IMR-90 (cell line): ENCODE data around the gene CELSR1. TPM values are rescaled to one million over a fixed set of nuclear protein-coding genes. Genes with fewer than 3 reads are reported as not detected.

Experiments used
- ATAC-seq: fragments of 200-7000 bp; cut with Tn5 transposase; 2 replicates; pipeline ENCODE4 v1.9.1; 2020; ENCODE audit warnings: low read depth, mild to moderate bottlenecking, moderate library complexity
- BruUV-seq: library from RNA; stranded (reverse); fragments of 400-500 nt; replicated peaks from 2 replicates; lab custom pipeline; 2021; lab: Mats Ljungman, UMichigan
- CTCF ChIA-PET: fragments of 300-600 bp; formaldehyde crosslinking; extraction: SDS; loops from one replicate; lab custom pipeline; 2021; ENCODE audit warnings: antibody characterized with exemption; lab: Yijun Ruan, JAX
- POLR2A ChIA-PET: fragments of 300-600 bp; sonication (Branson Sonifier 250); formaldehyde crosslinking; loops from one replicate; lab custom pipeline; 2022; ENCODE audit warnings: antibody characterized with exemption; ENCODE audit not compliant: unreplicated experiment; lab: Charles Lee
- DNase-seq: peaks from one replicate; pipeline ENCODE4 v3.0.0; 2013
- H2AFZ ChIP-seq: replicated peaks from 2 replicates; pipeline ENCODE3; 2013; ENCODE audit warnings: low read length, mild to moderate bottlenecking; ENCODE audit not compliant: poor library complexity
- H2AK5ac ChIP-seq: 2 replicates; pipeline ENCODE4 v1.6.1; 2013; ENCODE audit warnings: low read depth, low read length, inconsistent platforms
- H2AK9ac ChIP-seq: replicated peaks from 2 replicates; pipeline ENCODE3; 2013; ENCODE audit warnings: mild to moderate bottlenecking, low read depth, low read length, moderate library complexity; ENCODE audit not compliant: poor library complexity
- H2BK120ac ChIP-seq: 2 replicates; pipeline ENCODE4 v1.6.1; 2013; ENCODE audit warnings: low read depth, low read length, inconsistent platforms
- H2BK15ac ChIP-seq: 3 replicates; pipeline ENCODE4 v1.6.1; 2013; ENCODE audit warnings: low read depth, low read length, inconsistent platforms
- H2BK20ac ChIP-seq: 2 replicates; pipeline ENCODE4 v1.6.1; 2013; ENCODE audit warnings: low read depth, mild to moderate bottlenecking, inconsistent platforms, low read length, moderate library complexity
- H2BK5ac ChIP-seq: 2 replicates; pipeline ENCODE4 v1.6.1; 2013; ENCODE audit warnings: mild to moderate bottlenecking, low read depth, low read length, inconsistent platforms; ENCODE audit not compliant: poor library complexity, severe bottlenecking
- H3K14ac ChIP-seq: replicated peaks from 2 replicates; pipeline ENCODE4 v1.6.1; 2013; ENCODE audit warnings: low read depth, low read length, inconsistent platforms
- H3K18ac ChIP-seq: 2 replicates; pipeline ENCODE4 v1.6.1; 2013; ENCODE audit warnings: low read depth, low read length, control low read depth
- H3K23ac ChIP-seq: 2 replicates; pipeline ENCODE4 v1.6.1; 2013; ENCODE audit warnings: low read depth, low read length, inconsistent platforms
- H3K27ac ChIP-seq: 2 replicates; pipeline ENCODE4 v1.5.1; 2013; ENCODE audit warnings: mild to moderate bottlenecking, control low read depth, low read length; ENCODE audit not compliant: insufficient read depth
- H3K27me3 ChIP-seq: 2 replicates; pipeline ENCODE4 v1.6.1; 2013; ENCODE audit warnings: low read length; ENCODE audit not compliant: control insufficient read depth, insufficient read depth
- H3K36me3 ChIP-seq: 2 replicates; pipeline ENCODE4 v1.6.1; 2013; ENCODE audit warnings: low read length, mixed read lengths; ENCODE audit not compliant: control insufficient read depth, insufficient read depth
- H3K4ac ChIP-seq: 2 replicates; pipeline ENCODE4 v1.6.1; 2013; ENCODE audit warnings: low read depth, low read length, inconsistent platforms
- H3K4me1 ChIP-seq: 2 replicates; pipeline ENCODE4 v1.6.1; 2013; ENCODE audit warnings: low read length, mixed read lengths; ENCODE audit not compliant: control insufficient read depth, insufficient read depth
- H3K4me2 ChIP-seq: 2 replicates; pipeline ENCODE4 v1.6.1; 2013; ENCODE audit warnings: low read depth, mild to moderate bottlenecking, control low read depth, low read length, moderate library complexity
- H3K4me3 ChIP-seq: 2 replicates; pipeline ENCODE4 v1.5.1; 2013; ENCODE audit warnings: low read depth, mild to moderate bottlenecking, control low read depth, low read length, moderate library complexity; ENCODE audit not compliant: insufficient read depth
- H3K56ac ChIP-seq: 2 replicates; pipeline ENCODE4 v1.6.1; 2013; ENCODE audit warnings: low read length, inconsistent platforms; ENCODE audit not compliant: insufficient read depth; ENCODE audit errors: extremely low read depth
- H3K79me1 ChIP-seq, 2 experiments: 2 replicates each; pipeline ENCODE4 v1.6.1; 2013; ENCODE audit warnings: low read length in 2 of 2, inconsistent platforms in 1 of 2, low read depth in 1 of 2
- H3K9ac ChIP-seq: 2 replicates; pipeline ENCODE4 v1.6.1; 2013; ENCODE audit warnings: low read depth, low read length, control low read depth
- H3K9me1 ChIP-seq: 2 replicates; pipeline ENCODE4 v1.6.1; 2013; ENCODE audit warnings: low read length, inconsistent platforms; ENCODE audit not compliant: insufficient read depth
- H3K9me3 ChIP-seq: 2 replicates; pipeline ENCODE4 v1.6.1; 2013; ENCODE audit warnings: low read length; ENCODE audit not compliant: control insufficient read depth, insufficient read depth
- H4K20me1 ChIP-seq: 2 replicates; pipeline ENCODE4 v1.6.1; 2013; ENCODE audit warnings: low read length, inconsistent platforms; ENCODE audit not compliant: insufficient read depth
- H4K5ac ChIP-seq: 2 replicates; pipeline ENCODE4 v1.6.1; 2013; ENCODE audit warnings: mild to moderate bottlenecking, low read depth, low read length, control low read depth
- H4K8ac ChIP-seq, 2 experiments: 2 replicates each; pipeline ENCODE4 v1.6.1; 2013; ENCODE audit warnings: low read depth in 2 of 2, low read length in 2 of 2, control low read depth in 1 of 2, inconsistent platforms in 1 of 2
- H4K91ac ChIP-seq: 2 replicates; pipeline ENCODE4 v1.6.1; 2013; ENCODE audit warnings: low read depth, low read length, inconsistent platforms; ENCODE audit not compliant: insufficient read depth
- BHLHE40 ChIP-seq: fragments of 150-350 bp; IDR thresholded peaks from 2 replicates; pipeline ENCODE4 v1.6.1; 2016; ENCODE audit warnings: mild to moderate bottlenecking, low read depth, low read length
- CEBPB ChIP-seq: IDR thresholded peaks from 2 replicates; pipeline ENCODE4 v1.6.1; 2012; ENCODE audit warnings: low read depth, low read length, improper control_type of control experiment
- CHD1 ChIP-seq: IDR thresholded peaks from 2 replicates; pipeline ENCODE4 v1.6.1; 2012; ENCODE audit warnings: low read depth, low read length, improper control_type of control experiment
- CTCF ChIP-seq: conservative IDR thresholded peaks from 2 replicates; pipeline ENCODE4 v1.5.1; 2012; ENCODE audit warnings: mild to moderate bottlenecking, low read depth, low read length, improper control_type of control experiment
- FOS ChIP-seq: fragments of 150-350 bp; IDR thresholded peaks from 2 replicates; pipeline ENCODE4 v1.6.1; 2016; ENCODE audit warnings: low read depth, low read length
- MAFK ChIP-seq: IDR thresholded peaks from 2 replicates; pipeline ENCODE4 v1.6.1; 2012; ENCODE audit warnings: low read depth, low read length, improper control_type of control experiment
- MAZ ChIP-seq: IDR thresholded peaks from 2 replicates; pipeline ENCODE4 v1.6.1; 2012; ENCODE audit warnings: low read depth, mild to moderate bottlenecking, low read length, improper control_type of control experiment, moderate library complexity, borderline replicate concordance
- MXI1 ChIP-seq: IDR thresholded peaks from 2 replicates; pipeline ENCODE4 v1.6.1; 2012; ENCODE audit warnings: low read depth, mild to moderate bottlenecking, low read length, moderate library complexity, borderline replicate concordance
- NFE2L2 ChIP-seq: fragments of 150-350 bp; IDR thresholded peaks from 2 replicates; pipeline ENCODE4 v1.6.1; 2016; ENCODE audit warnings: low read depth, mild to moderate bottlenecking, low read length
- POLR2A ChIP-seq: IDR thresholded peaks from 2 replicates; pipeline ENCODE4 v1.6.1; 2012; ENCODE audit warnings: mild to moderate bottlenecking, low read depth, low read length
- RAD21 ChIP-seq: IDR thresholded peaks from 2 replicates; pipeline ENCODE4 v1.6.1; 2012; ENCODE audit warnings: low read length, improper control_type of control experiment
- RCOR1 ChIP-seq: IDR thresholded peaks from 2 replicates; pipeline ENCODE4 v1.6.1; 2012; ENCODE audit warnings: mild to moderate bottlenecking, low read length, improper control_type of control experiment; ENCODE audit not compliant: insufficient replicate concordance
- RFX5 ChIP-seq: IDR thresholded peaks from 2 replicates; pipeline ENCODE4 v1.8.0; 2012; ENCODE audit warnings: low read depth, mild to moderate bottlenecking, low read length, moderate library complexity
- SMC3 ChIP-seq: fragments of 150-350 bp; IDR thresholded peaks from 2 replicates; pipeline ENCODE4 v1.6.1; 2016; ENCODE audit warnings: low read depth, mild to moderate bottlenecking, antibody characterized with exemption, low read length, moderate library complexity
- WGBS, 2 experiments: methylation state at CpG; one replicate each; pipeline versions ENCODE4 v1.1.5 to v1.1.7; 2013; ENCODE audit warnings: missing lambda C conversion rate in 2 of 2; ENCODE audit not compliant: insufficient read length in 1 of 2; ENCODE audit errors: extremely low coverage in 2 of 2; 5-methylcytosine and 5-hydroxymethylcytosine counted together
- dilution Hi-C: fragments of 300-500 bp; cut with HindIII; formaldehyde crosslinking; loops from one replicate; pipeline ENCODE4 v1.14.3; 2018; ENCODE audit warnings: low sequenced_read_pairs; ENCODE audit not compliant: unreplicated experiment
- in situ Hi-C: fragments of 300-500 bp; cut with MboI; formaldehyde crosslinking; loops from 3 replicates; pipeline ENCODE4 v1.14.3; 2019; ENCODE audit warnings: low sequenced_read_pairs, inconsistent platforms, mixed read lengths
- intact Hi-C: fragments of 100-400 bp; cut with micrococcal nuclease; formaldehyde crosslinking; loops from 2 replicates; pipeline ENCODE4 v1.10.0; 2022
- polyA plus RNA-seq, 3 experiments: library from polyadenylated mRNA; depleted of rRNA; stranded (reverse); fragments of >200 nt; gene quantifications; 2 replicates each; pipeline ENCODE4 v1.2.3, GENCODE V29; 2012; ENCODE audit warnings: low replicate concordance in 1 of 3
- total RNA-seq: library from RNA; depleted of rRNA; stranded (reverse); fragments of >200 nt; gene quantifications from 2 replicates; pipeline ENCODE4 v1.2.3, GENCODE V29; 2012
- TF ChIP-seq, protein P1 (sequence below): fragments of 150-350 bp; IDR thresholded peaks from 2 replicates; pipeline ENCODE4 v1.6.1; 2016; ENCODE audit warnings: low read depth, mild to moderate bottlenecking, low read length, moderate library complexity, borderline replicate concordance
- TF ChIP-seq, protein P2 (sequence below): fragments of 150-350 bp; IDR thresholded peaks from 2 replicates; pipeline ENCODE4 v1.6.1; 2017; ENCODE audit warnings: mild to moderate bottlenecking, antibody characterized with exemption, low read length, low read depth

The CELSR1 gene
- total and polyA plus RNA-seq, 2 of the 4 experiments (the other 2 are of a cell fraction): 0.36 to 0.82 TPM

GRCh38 chr22:46444390-46444854 is 93.0 kb downstream of the CELSR1 start:
- no peak overlapping the region for H2BK20ac ChIP-seq
- peaks cover 35% of the 10 kb centered on the region for H3K27me3 ChIP-seq
- ChIA-PET CTCF (interaction anchor here (0.6 kb wide), 1 partner anchor 42 kb away, joined by 7 read pairs; no protein-coding TSS in a partner anchor), POLR2A (no interaction called here)
- no peaks in the 10 kb centered on the region for H3K79me1 ChIP-seq
- H3K4me2 ChIP-seq: no peak overlapping the region
- H2AFZ ChIP-seq: no peak overlapping the region
- no peak for TF ChIP-seq CTCF
- no peak for TF ChIP-seq MAFK
- no peak for TF ChIP-seq RAD21
- no peak for TF ChIP-seq BHLHE40
- TF ChIP-seq, protein P1, sequence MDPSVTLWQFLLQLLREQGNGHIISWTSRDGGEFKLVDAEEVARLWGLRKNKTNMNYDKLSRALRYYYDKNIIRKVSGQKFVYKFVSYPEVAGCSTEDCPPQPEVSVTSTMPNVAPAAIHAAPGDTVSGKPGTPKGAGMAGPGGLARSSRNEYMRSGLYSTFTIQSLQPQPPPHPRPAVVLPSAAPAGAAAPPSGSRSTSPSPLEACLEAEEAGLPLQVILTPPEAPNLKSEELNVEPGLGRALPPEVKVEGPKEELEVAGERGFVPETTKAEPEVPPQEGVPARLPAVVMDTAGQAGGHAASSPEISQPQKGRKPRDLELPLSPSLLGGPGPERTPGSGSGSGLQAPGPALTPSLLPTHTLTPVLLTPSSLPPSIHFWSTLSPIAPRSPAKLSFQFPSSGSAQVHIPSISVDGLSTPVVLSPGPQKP: no peak
- no peak for TF ChIP-seq MXI1
- TF ChIP-seq RCOR1: no peak
- TF ChIP-seq FOS: no peak
- TF ChIP-seq, protein P2, sequence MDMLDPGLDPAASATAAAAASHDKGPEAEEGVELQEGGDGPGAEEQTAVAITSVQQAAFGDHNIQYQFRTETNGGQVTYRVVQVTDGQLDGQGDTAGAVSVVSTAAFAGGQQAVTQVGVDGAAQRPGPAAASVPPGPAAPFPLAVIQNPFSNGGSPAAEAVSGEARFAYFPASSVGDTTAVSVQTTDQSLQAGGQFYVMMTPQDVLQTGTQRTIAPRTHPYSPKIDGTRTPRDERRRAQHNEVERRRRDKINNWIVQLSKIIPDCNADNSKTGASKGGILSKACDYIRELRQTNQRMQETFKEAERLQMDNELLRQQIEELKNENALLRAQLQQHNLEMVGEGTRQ: no peak
- TF ChIP-seq MAZ: no peak
- no peak for TF ChIP-seq CEBPB
- TF ChIP-seq CHD1: no peak
- TF ChIP-seq RFX5: no peak
- TF ChIP-seq NFE2L2: no peak
- TF ChIP-seq POLR2A: no peak
- no peak for TF ChIP-seq SMC3
- intact Hi-C loops: no loop called here
- H3K56ac ChIP-seq: no peak overlapping the region
- no peak for ATAC-seq
- H3K36me3 ChIP-seq: no peaks in the 10 kb centered on the region
- no TSS peak for BruUV-seq
- no peaks in the 10 kb centered on the region for H4K20me1 ChIP-seq
- H3K14ac ChIP-seq: no peak overlapping the region
- in situ Hi-C loops: no loop called here
- no peak overlapping the region for H4K5ac ChIP-seq
- no peak overlapping the region for H3K27ac ChIP-seq
- H3K4me3 ChIP-seq: no peak overlapping the region
- H2AK9ac ChIP-seq: no peak overlapping the region
- dilution Hi-C loops: no loop called here
- H2BK120ac ChIP-seq: no peak overlapping the region
- H2BK15ac ChIP-seq: no peak overlapping the region
- H3K18ac ChIP-seq: no peak overlapping the region
- DNase-seq: no peak
- H3K9me3 ChIP-seq: no peaks in the 10 kb centered on the region
- H3K9me1 ChIP-seq: no peaks in the 10 kb centered on the region
- H3K23ac ChIP-seq: no peak overlapping the region
- no peak overlapping the region for H3K9ac ChIP-seq
- H2BK5ac ChIP-seq: no peak overlapping the region
- 50% methylated on average over 2 of the region's 10 CpGs; no CpG with 5 or more reads in 1 of the 2 experiments for WGBS, 2 experiments
- H3K4me1 ChIP-seq: no peaks in the 10 kb centered on the region
- no peak overlapping the region for H2AK5ac ChIP-seq
- H4K8ac ChIP-seq: no peak overlapping the region
- H3K4ac ChIP-seq: no peak overlapping the region
- no peak overlapping the region for H4K91ac ChIP-seq
